HCT116 (cell line): ENCODE measurements around the gene CLEC3B. TPM values are rescaled to one million over a fixed set of nuclear protein-coding genes. Genes with fewer than 3 reads are reported as not detected.
A peak's percentile ranks its signal among the peaks of the same experiment; 100 is the strongest.

ENCODE experiments used
- ATAC-seq: fragments of 200-7000 bp; cut with Tn5 transposase; 2 replicates; pipeline ENCODE4 v1.9.1; 2020; ENCODE audit warnings: mild to moderate bottlenecking, moderate library complexity
- BruUV-seq: library from RNA; stranded (reverse); fragments of 400-500 nt; replicated peaks from 2 replicates; lab custom pipeline; 2021; lab: Mats Ljungman, UMichigan
- CTCF ChIA-PET: fragments of 300-600 bp; sonication (Branson Sonifier 250); formaldehyde crosslinking; loops from one replicate; lab custom pipeline; 2021; ENCODE audit warnings: antibody characterized with exemption; lab: Charles Lee
- POLR2A ChIA-PET: fragments of 300-600, 350-600 bp; sonication (Branson Sonifier 250); formaldehyde crosslinking; loops from one replicate; lab custom pipeline; 2021; ENCODE audit warnings: antibody characterized with exemption; lab: Charles Lee
- RAD21 ChIA-PET, 2 experiments: fragments of 300-600 bp; sonication (Branson Sonifier 250); formaldehyde crosslinking; loops; one replicate each; lab custom pipeline; 2023; ENCODE audit warnings: low total read pairs in 2 of 2; ENCODE audit not compliant: uncharacterized antibody in 2 of 2, unreplicated experiment in 2 of 2, low non-redundant PET in 1 of 2; lab: Charles Lee
- DNase-seq: peaks from one replicate; pipeline ENCODE4 v3.0.0-alpha.2; 2010; ENCODE audit warnings: low read depth, low spot score
- H2AFZ ChIP-seq: fragments of 200-600 bp; shearing (Covaris generic), sonication (generic); 2 replicates; pipeline ENCODE4 v1.6.1; 2017; ENCODE audit warnings: low read depth, mixed run types, mixed read lengths, antibody characterized with exemption, low read length; ENCODE audit not compliant: poor library complexity, severe bottlenecking
- H3K27ac ChIP-seq: 2 replicates; pipeline ENCODE4 v1.5.1; 2012; ENCODE audit warnings: low read depth, low read length
- H3K27me3 ChIP-seq: fragments of 200-600 bp; sonication (generic); 2 replicates; pipeline ENCODE4 v1.6.1; 2016; ENCODE audit warnings: mixed run types, low read length, mixed read lengths; ENCODE audit not compliant: insufficient read depth
- H3K36me3 ChIP-seq, 2 experiments: fragments of 200-500 bp in 1 of 2; fragments of 200-600 bp in 1 of 2; sonication (Bioruptor generic) in 1 of 2; sonication (generic) in 1 of 2; 2 replicates each; pipeline versions ENCODE4 v1.5.1 to v1.6.1; 2014 to 2016; ENCODE audit warnings: low read length in 2 of 2, inconsistent platforms in 1 of 2, mixed read lengths in 1 of 2, mixed run types in 1 of 2; ENCODE audit not compliant: insufficient read depth in 2 of 2, control insufficient read depth in 1 of 2
- H3K4me1 ChIP-seq, 2 experiments: fragments of 200-600 bp in 1 of 2; sonication (generic) in 1 of 2; 2 replicates each; pipeline versions ENCODE4 v1.5.1 to v1.6.1; 2012 to 2017; ENCODE audit warnings: low read length in 2 of 2, inconsistent platforms in 1 of 2, mild to moderate bottlenecking in 1 of 2, mixed read lengths in 1 of 2, mixed run types in 1 of 2, moderate library complexity in 1 of 2; ENCODE audit not compliant: insufficient read depth in 2 of 2, control insufficient read depth in 1 of 2
- H3K4me2 ChIP-seq: fragments of 200-600 bp; sonication (generic); 2 replicates; pipeline ENCODE4 v1.6.1; 2017; ENCODE audit warnings: mixed run types, low read length, mixed read lengths
- H3K4me3 ChIP-seq, 2 experiments: fragments of 200-600 bp in 1 of 2; sonication (generic) in 1 of 2; replicated peaks in 1 of 2; 2 replicates each; pipeline ENCODE4 v1.5.1; 2011 to 2016; ENCODE audit warnings: low read length in 2 of 2, control low read depth in 1 of 2, low read depth in 1 of 2, mild to moderate bottlenecking in 1 of 2, mixed read lengths in 1 of 2, mixed run types in 1 of 2
- H3K79me2 ChIP-seq: fragments of 200-600 bp; sonication (generic); 2 replicates; pipeline ENCODE4 v1.6.1; 2017; ENCODE audit warnings: mild to moderate bottlenecking, mixed run types, low read length, moderate library complexity, mixed read lengths; ENCODE audit not compliant: insufficient read depth
- H3K9ac ChIP-seq: fragments of 200-600 bp; sonication (generic); 2 replicates; pipeline ENCODE4 v1.6.1; 2016; ENCODE audit warnings: low read length, mixed read lengths
- H3K9me2 ChIP-seq: fragments of 200-600 bp; sonication (generic), shearing (Covaris generic); 2 replicates; pipeline ENCODE4 v1.6.1; 2017; ENCODE audit warnings: mixed run types, mild to moderate bottlenecking, moderate library complexity; ENCODE audit not compliant: insufficient read depth
- H3K9me3 ChIP-seq, 2 experiments: fragments of 200-500 bp in 1 of 2; fragments of 200-600 bp in 1 of 2; sonication (Bioruptor generic) in 1 of 2; sonication (generic) in 1 of 2; 2 replicates each; pipeline ENCODE4 v1.6.1; 2014 to 2017; ENCODE audit warnings: low read length in 2 of 2, mixed read lengths in 2 of 2, inconsistent platforms in 1 of 2, low read depth in 1 of 2, mild to moderate bottlenecking in 1 of 2, mixed run types in 1 of 2, moderate library complexity in 1 of 2; ENCODE audit not compliant: control insufficient read depth in 1 of 2, insufficient read depth in 1 of 2
- H4K20me1 ChIP-seq: fragments of 200-600 bp; sonication (generic), shearing (Covaris generic); 2 replicates; pipeline ENCODE4 v1.6.1; 2017; ENCODE audit warnings: mixed run types, mild to moderate bottlenecking, moderate library complexity; ENCODE audit not compliant: insufficient read depth
- ATF3 ChIP-seq: IDR thresholded peaks from 2 replicates; pipeline ENCODE4 v1.6.1; 2012
- CBX3 ChIP-seq: IDR thresholded peaks from 2 replicates; pipeline ENCODE4 v1.6.1; 2012; ENCODE audit warnings: low read depth
- ELF1 ChIP-seq: IDR thresholded peaks from 2 replicates; pipeline ENCODE4 v1.6.1; 2012; ENCODE audit warnings: low read depth, borderline replicate concordance
- EZH2 ChIP-seq: fragments of 200-600 bp; sonication (generic); IDR thresholded peaks from 2 replicates; pipeline ENCODE4 v1.6.1; 2017; ENCODE audit warnings: antibody characterized with exemption, mixed run types
- EZH2phosphoT487 ChIP-seq: fragments of 200-600 bp; IDR thresholded peaks from 2 replicates; pipeline ENCODE4 v1.6.1; 2018; ENCODE audit warnings: antibody characterized with exemption, borderline replicate concordance
- FOSL1 ChIP-seq: IDR thresholded peaks from 2 replicates; pipeline ENCODE4 v1.6.1; 2012; ENCODE audit warnings: low read depth
- JUND ChIP-seq: IDR thresholded peaks from 2 replicates; pipeline ENCODE4 v1.6.1; 2012
- POLR2AphosphoS5 ChIP-seq: IDR thresholded peaks from 2 replicates; pipeline ENCODE4 v1.6.1; 2011; ENCODE audit warnings: mild to moderate bottlenecking, low read depth, low read length, moderate library complexity
- RAD21 ChIP-seq: IDR thresholded peaks from 2 replicates; pipeline ENCODE4 v1.6.1; 2012; ENCODE audit warnings: low read depth, mild to moderate bottlenecking
- REST ChIP-seq: IDR thresholded peaks from 2 replicates; pipeline ENCODE4 v1.6.1; 2012; ENCODE audit warnings: low read depth
- SIN3A ChIP-seq: IDR thresholded peaks from 2 replicates; pipeline ENCODE4 v1.6.1; 2012; ENCODE audit warnings: low read depth
- TCF7L2 ChIP-seq: IDR thresholded peaks from 2 replicates; pipeline ENCODE4 v1.7.0; 2011; ENCODE audit warnings: borderline replicate concordance, inconsistent platforms; ENCODE audit not compliant: insufficient read depth, insufficient read length; ENCODE audit errors: extremely low read depth
- ZFX ChIP-seq: fragments of 450-650 bp; IDR thresholded peaks from 2 replicates; pipeline ENCODE4 v1.6.1; 2017
- ZNF274 ChIP-seq: fragments of 200-500 bp; sonication (Bioruptor generic); IDR thresholded peaks from 2 replicates; pipeline ENCODE4 v1.6.1; 2014; ENCODE audit warnings: mild to moderate bottlenecking, low read depth, low read length, inconsistent platforms
- intact Hi-C: fragments of 100-400 bp; cut with micrococcal nuclease; formaldehyde crosslinking; loops from 2 replicates; pipeline ENCODE4 v1.10.0; 2022
- total RNA-seq: library from RNA; stranded (reverse); gene quantifications from one replicate; pipeline ENCODE4 v1.2.1, GENCODE V29; 2021; ENCODE audit not compliant: unreplicated experiment
- TF ChIP-seq, protein P1 (sequence below), 3 experiments: fragments of 200-600 bp in 1 of 3; sonication (generic) in 1 of 3; IDR thresholded peaks in 2 of 3; conservative IDR thresholded peaks in 1 of 3; 2 replicates each; pipeline ENCODE4 v1.5.1; 2012 to 2017; ENCODE audit warnings: low read depth in 2 of 3, low read length in 2 of 3, antibody characterized with exemption in 1 of 3, borderline replicate concordance in 1 of 3, control low read depth in 1 of 3, mild to moderate bottlenecking in 1 of 3, mixed read lengths in 1 of 3, mixed run types in 1 of 3, moderate library complexity in 1 of 3; ENCODE audit not compliant: insufficient read depth in 1 of 3
- TF ChIP-seq, protein P2 (sequence below): IDR thresholded peaks from 2 replicates; pipeline ENCODE4 v1.6.1; 2012

CLEC3B gene
- total RNA-seq, 1 experiment from 2014 or later = 0.57 TPM

DNA sequence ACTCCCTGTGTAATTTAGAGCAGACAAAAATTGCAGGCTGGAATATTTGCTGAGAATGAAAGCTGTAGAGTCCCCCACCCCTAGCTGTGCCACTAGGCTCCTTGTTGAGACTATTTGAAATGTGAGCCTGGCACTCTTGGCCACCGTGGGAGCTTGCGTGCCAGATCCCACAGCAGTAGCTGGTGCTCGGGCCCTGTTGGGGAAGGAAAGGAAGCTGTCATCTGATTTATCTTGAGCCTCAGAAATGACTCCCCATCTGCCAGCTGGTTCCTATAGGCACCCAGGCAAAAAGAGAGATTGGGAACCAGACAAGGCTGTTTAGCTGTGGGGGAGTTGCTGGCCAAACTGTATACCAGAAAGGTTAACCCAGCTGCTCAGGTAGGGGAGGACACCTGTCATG is 23.4 kb upstream of the CLEC3B start:
- ChIA-PET POLR2A (no interaction called here), RAD21 (no interaction called here), CTCF (no interaction called here)
- H2AFZ ChIP-seq = no peak overlapping the region
- peaks cover 27 to 46% of the 10 kb centered on the region in 2 experiments; a peak in 3 of 4 replicates for H3K36me3 ChIP-seq
- TSS peak; percentile 8 for BruUV-seq
- no peak overlapping the region for H3K4me3 ChIP-seq
- no peak for TF ChIP-seq JUND
- no peak for TF ChIP-seq ATF3
- TF ChIP-seq, protein P1, sequence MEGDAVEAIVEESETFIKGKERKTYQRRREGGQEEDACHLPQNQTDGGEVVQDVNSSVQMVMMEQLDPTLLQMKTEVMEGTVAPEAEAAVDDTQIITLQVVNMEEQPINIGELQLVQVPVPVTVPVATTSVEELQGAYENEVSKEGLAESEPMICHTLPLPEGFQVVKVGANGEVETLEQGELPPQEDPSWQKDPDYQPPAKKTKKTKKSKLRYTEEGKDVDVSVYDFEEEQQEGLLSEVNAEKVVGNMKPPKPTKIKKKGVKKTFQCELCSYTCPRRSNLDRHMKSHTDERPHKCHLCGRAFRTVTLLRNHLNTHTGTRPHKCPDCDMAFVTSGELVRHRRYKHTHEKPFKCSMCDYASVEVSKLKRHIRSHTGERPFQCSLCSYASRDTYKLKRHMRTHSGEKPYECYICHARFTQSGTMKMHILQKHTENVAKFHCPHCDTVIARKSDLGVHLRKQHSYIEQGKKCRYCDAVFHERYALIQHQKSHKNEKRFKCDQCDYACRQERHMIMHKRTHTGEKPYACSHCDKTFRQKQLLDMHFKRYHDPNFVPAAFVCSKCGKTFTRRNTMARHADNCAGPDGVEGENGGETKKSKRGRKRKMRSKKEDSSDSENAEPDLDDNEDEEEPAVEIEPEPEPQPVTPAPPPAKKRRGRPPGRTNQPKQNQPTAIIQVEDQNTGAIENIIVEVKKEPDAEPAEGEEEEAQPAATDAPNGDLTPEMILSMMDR (IDR thresholded peaks at IDR 0.05 in 2 of 3, conservative IDR thresholded peaks at IDR 0.05 in 1 of 3; ENCODE audit: borderline replicate concordance in 1 of 3, insufficient read depth in 1 of 3, low read depth in 2 of 3, low read length in 2 of 3) = no peak
- no peak for TF ChIP-seq SIN3A
- TF ChIP-seq CBX3 = no peak
- TF ChIP-seq REST = no peak
- TF ChIP-seq ZNF274 = no peak
- no peak for TF ChIP-seq EZH2phosphoT487
- TF ChIP-seq, protein P2, sequence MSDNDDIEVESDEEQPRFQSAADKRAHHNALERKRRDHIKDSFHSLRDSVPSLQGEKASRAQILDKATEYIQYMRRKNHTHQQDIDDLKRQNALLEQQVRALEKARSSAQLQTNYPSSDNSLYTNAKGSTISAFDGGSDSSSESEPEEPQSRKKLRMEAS = no peak
- no peak for TF ChIP-seq EZH2
- no peak for TF ChIP-seq RAD21
- TF ChIP-seq ELF1 = no peak
- TF ChIP-seq TCF7L2 = no peak
- no peak for TF ChIP-seq POLR2AphosphoS5
- TF ChIP-seq ZFX = no peak
- no peak for TF ChIP-seq FOSL1
- no peak overlapping the region for H3K4me2 ChIP-seq
- ATAC-seq (no peak), DNase-seq (no peak)
- H3K4me1 ChIP-seq = no peaks in the 10 kb centered on the region
- no peaks in the 10 kb centered on the region for H4K20me1 ChIP-seq
- H3K79me2 ChIP-seq = peaks cover 4% of the 10 kb centered on the region
- no peak overlapping the region for H3K9ac ChIP-seq
- H3K27ac ChIP-seq = no peak overlapping the region
- intact Hi-C loops = no loop called here
- H3K9me3 ChIP-seq = no peaks in the 10 kb centered on the region
- H3K27me3 ChIP-seq = no peaks in the 10 kb centered on the region
- H3K9me2 ChIP-seq = no peaks in the 10 kb centered on the region
